OCI-LY3 (cell line): ENCODE data around the gene FBXW7.

Experiments used
- H2AFZ ChIP-seq: fragments of 200-600, 300-600 bp; shearing (Covaris generic); 2 replicates; pipeline ENCODE4 v1.6.0; 2014; ENCODE audit warnings: antibody characterized with exemption, low read depth, low read length
- H3K27ac ChIP-seq: fragments of 200-600, 300-600 bp; sonication (generic); 2 replicates; pipeline ENCODE4 v1.5.1; 2014; ENCODE audit warnings: mild to moderate bottlenecking, low read length, moderate library complexity, mixed read lengths
- H3K27me3 ChIP-seq: fragments of 200-600, 300-600 bp; sonication (generic); 2 replicates; pipeline ENCODE4 v1.6.1; 2014; ENCODE audit warnings: low read depth, low read length, mixed read lengths
- H3K36me3 ChIP-seq: fragments of 200-600, 300-600 bp; sonication (generic); replicated peaks from 2 replicates; pipeline ENCODE3; 2014; ENCODE audit warnings: low read depth, low read length, mixed read lengths
- H3K4me1 ChIP-seq: fragments of 300-600, 200-600 bp; sonication (generic); 2 replicates; pipeline ENCODE4 v1.6.1; 2014; ENCODE audit warnings: low read length, mixed read lengths
- H3K4me2 ChIP-seq: fragments of 200-600, 300-600 bp; sonication (generic); 2 replicates; pipeline ENCODE4 v1.6.1; 2014; ENCODE audit warnings: low read length, mixed read lengths
- H3K4me3 ChIP-seq: fragments of 300-600, 200-600 bp; sonication (generic); 2 replicates; pipeline ENCODE4 v1.5.1; 2014; ENCODE audit warnings: antibody characterized with exemption, mild to moderate bottlenecking, low read length, moderate library complexity
- H3K79me2 ChIP-seq: fragments of 300-600, 200-600 bp; shearing (Covaris generic); 2 replicates; pipeline ENCODE4 v1.6.1; 2014; ENCODE audit warnings: mild to moderate bottlenecking, low read length, mixed read lengths
- H3K9ac ChIP-seq: fragments of 300-600, 200-600 bp; shearing (Covaris generic); 2 replicates; pipeline ENCODE4 v1.6.0; 2014; ENCODE audit warnings: mild to moderate bottlenecking, low read length, moderate library complexity
- H3K9me3 ChIP-seq: fragments of 200-600, 300-600 bp; shearing (Covaris generic); 2 replicates; pipeline ENCODE4 v1.6.1; 2014; ENCODE audit warnings: low read length, mixed read lengths; ENCODE audit not compliant: insufficient read depth
- H4K20me1 ChIP-seq: fragments of 200-600, 300-600 bp; sonication (generic); 2 replicates; pipeline ENCODE4 v1.6.1; 2016; ENCODE audit warnings: low read length, mixed read lengths; ENCODE audit not compliant: insufficient read depth
- CTCF ChIP-seq: fragments of 200-600, 300-600 bp; sonication (generic); IDR thresholded peaks from 2 replicates; pipeline ENCODE4 v1.5.1; 2014; ENCODE audit warnings: antibody characterized with exemption, low read length, low read depth
- EZH2phosphoT487 ChIP-seq: fragments of 200-600 bp; shearing (Covaris generic); IDR thresholded peaks from 2 replicates; pipeline ENCODE4 v1.6.1; 2018; ENCODE audit warnings: antibody characterized with exemption, mixed run types, low read depth

The FBXW7 gene

GRCh38 chr4:152571296-152571695 lies 35.4 kb upstream of the FBXW7 start:
- Histone ChIP-seq H3K9ac (no peak overlapping the region), H3K79me2 (no peaks in the 10 kb centered on the region), H3K27ac (no peak overlapping the region), H2AFZ (no peak overlapping the region), H3K4me1 (peaks cover 24% of the 10 kb centered on the region), H3K9me3 (no peaks in the 10 kb centered on the region), H3K4me3 (no peak overlapping the region), H3K36me3 (no peaks in the 10 kb centered on the region), H3K27me3 (no peaks in the 10 kb centered on the region), H4K20me1 (no peaks in the 10 kb centered on the region), H3K4me2 (no peak overlapping the region)
- TF ChIP-seq CTCF (no peak), EZH2phosphoT487 (no peak)

- H4K20me1 ChIP-seq, result no peaks in the 10 kb centered on the region
These were observed 29.4 kb upstream of the FBXW7 start for GRCh38 chr4:152565333-152565732.

GRCh38 chr4:152564336-152564735 lies 28.4 kb upstream of the FBXW7 start:
- peak overlapping the region; percentile 11 for H3K4me2 ChIP-seq
- H3K27me3 ChIP-seq, result no peaks in the 10 kb centered on the region
- H4K20me1 ChIP-seq, result no peaks in the 10 kb centered on the region
- no peaks in the 10 kb centered on the region for H3K36me3 ChIP-seq
- H3K4me3 ChIP-seq, result no peak overlapping the region
- no peak overlapping the region for H2AFZ ChIP-seq
- H3K9ac ChIP-seq, result no peak overlapping the region
- TF ChIP-seq CTCF, result no peak
- TF ChIP-seq EZH2phosphoT487, result no peak
- peaks cover 53% of the 10 kb centered on the region for H3K4me1 ChIP-seq
- H3K79me2 ChIP-seq, result no peaks in the 10 kb centered on the region
- H3K9me3 ChIP-seq, result no peaks in the 10 kb centered on the region
- no peak overlapping the region for H3K27ac ChIP-seq

More at GRCh38 chr4:152565333-152565732, 29.4 kb upstream of the FBXW7 start:
- Histone ChIP-seq H3K36me3 (no peaks in the 10 kb centered on the region), H3K79me2 (no peaks in the 10 kb centered on the region), H3K9me3 (no peaks in the 10 kb centered on the region), H2AFZ (no peak overlapping the region), H3K4me2 (no peak overlapping the region), H3K27me3 (no peaks in the 10 kb centered on the region), H3K4me3 (no peak overlapping the region), H3K4me1 (peaks cover 43% of the 10 kb centered on the region), H3K27ac (no peak overlapping the region), H3K9ac (no peak overlapping the region)
- no peak for TF ChIP-seq CTCF

GRCh38 chr4:152563209-152563608 lies 27.3 kb upstream of the FBXW7 start:
- H3K79me2 ChIP-seq, result no peaks in the 10 kb centered on the region
- no peak overlapping the region for H2AFZ ChIP-seq
- no peaks in the 10 kb centered on the region for H4K20me1 ChIP-seq
- H3K27me3 ChIP-seq, result no peaks in the 10 kb centered on the region
- no peaks in the 10 kb centered on the region for H3K9me3 ChIP-seq
- H3K4me2 ChIP-seq, result 0 out of 2 replicates have a peak overlapping the region, but pooled peaks have one; percentile 0
- no peak overlapping the region for H3K27ac ChIP-seq
- H3K4me3 ChIP-seq, result no peak overlapping the region
- no peaks in the 10 kb centered on the region for H3K36me3 ChIP-seq
- H3K9ac ChIP-seq, result no peak overlapping the region
- TF ChIP-seq EZH2phosphoT487, result no peak
- no peak for TF ChIP-seq CTCF
- peaks cover 65% of the 10 kb centered on the region for H3K4me1 ChIP-seq
